HL-60/S4 treated with phorbol 12-myristate 13-acetate at 8.2 ng/mL for 4 days and 3 days (cell line): ENCODE measurements around the gene NRG3.
"Not testable (repeated sequence)": the region's sequence is repeated elsewhere in the genome, so short reads cannot be mapped to it uniquely, and the experiment has no call there.

ENCODE experiments used
- in situ Hi-C: fragments of 300-500 bp; cut with MboI; formaldehyde crosslinking; loops from 2 replicates; pipeline ENCODE4 v1.15.0; 2022; ENCODE audit warnings: low sequenced_read_pairs

Gene NRG3

GRCh38 chr10:82943142-82943541 is 1068.1 kb downstream of the NRG3 start:
- in situ Hi-C loops: no loop called here

DNA sequence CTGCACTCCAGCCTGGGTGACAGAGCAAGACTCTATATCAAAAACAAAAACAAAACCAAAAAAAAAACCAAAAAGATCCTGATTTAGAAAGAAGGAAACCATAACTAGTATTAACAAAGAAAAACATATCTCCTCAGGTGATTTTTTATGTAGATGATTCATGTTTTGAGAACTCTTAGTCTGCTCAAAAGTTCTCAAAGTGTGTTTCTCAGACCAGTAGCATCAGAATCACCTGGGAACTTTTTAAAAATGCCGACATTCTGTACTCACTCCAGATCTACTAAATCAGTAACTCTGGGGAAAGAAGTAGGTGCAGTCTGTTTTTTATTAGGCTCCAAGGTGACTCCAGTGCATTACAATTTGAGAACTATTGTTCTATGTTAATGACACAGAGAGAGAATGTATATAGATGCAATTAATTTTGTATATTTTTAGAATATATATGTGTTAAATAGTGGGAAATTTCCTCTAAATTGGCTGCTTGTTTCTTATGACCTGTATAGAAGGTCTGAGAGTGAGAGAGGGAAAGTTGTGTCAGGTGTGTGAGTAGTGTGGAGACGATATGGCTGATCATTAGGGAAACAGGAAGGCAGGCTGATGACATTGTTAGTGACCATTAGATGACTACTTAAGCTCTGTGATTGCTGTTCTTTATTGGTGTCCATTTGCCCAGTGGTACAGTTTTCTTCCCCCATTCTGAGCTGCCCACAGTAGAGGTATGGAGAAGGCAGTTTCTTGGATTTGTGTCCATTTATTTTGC is 1075.0 kb downstream of the NRG3 start:
- in situ Hi-C loops: no loop called here

DNA sequence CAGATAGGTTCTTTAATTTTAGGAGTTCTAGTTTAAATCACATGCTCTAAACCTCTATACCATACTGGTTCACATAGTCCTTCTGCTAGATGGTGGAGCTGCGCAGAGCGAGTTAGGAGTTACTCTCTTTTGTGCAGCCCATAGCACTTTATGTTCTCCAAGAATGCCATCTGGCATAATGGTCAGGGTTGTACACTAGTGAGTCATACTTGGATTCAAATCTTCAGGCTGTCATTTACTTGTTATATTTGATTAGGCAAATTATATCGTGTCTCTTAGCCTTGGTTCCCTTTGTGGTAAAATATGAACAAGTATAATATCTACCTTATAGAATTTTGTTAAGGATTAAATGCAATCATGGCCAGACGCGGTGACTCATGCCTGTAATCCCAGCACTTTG is 1078.3 kb downstream of the NRG3 start:
- in situ Hi-C loops: no loop called here

- in situ Hi-C loops: no loop called here
These were observed 1078.9 kb downstream of the NRG3 start for GRCh38 chr10:82953909-82954308.

- in situ Hi-C loops: not testable (repeated sequence)
These were observed 1085.5 kb downstream of the NRG3 start for GRCh38 chr10:82960421-82961060.

- in situ Hi-C loops: no loop called here
These were observed 1086.9 kb downstream of the NRG3 start for GRCh38 chr10:82961864-82962263.

DNA sequence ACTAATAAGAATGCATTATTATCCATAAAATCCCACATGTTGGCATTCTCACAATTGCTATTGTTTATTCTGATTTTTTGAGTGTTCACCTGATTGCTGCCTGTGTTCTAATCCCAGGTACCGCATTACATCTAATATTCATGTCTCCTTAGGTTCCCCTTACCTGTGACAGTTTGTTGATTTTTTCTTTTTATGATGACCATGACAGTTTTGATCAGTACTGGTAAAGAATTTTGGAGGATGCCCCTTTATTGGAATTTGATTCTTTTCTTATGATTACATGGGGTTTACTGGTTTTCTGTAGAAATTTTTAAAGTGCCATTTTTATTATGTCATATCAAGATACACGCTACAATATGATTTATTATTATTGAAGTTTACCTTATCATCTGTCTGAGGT is 1091.1 kb downstream of the NRG3 start:
- in situ Hi-C loops: no loop called here

DNA sequence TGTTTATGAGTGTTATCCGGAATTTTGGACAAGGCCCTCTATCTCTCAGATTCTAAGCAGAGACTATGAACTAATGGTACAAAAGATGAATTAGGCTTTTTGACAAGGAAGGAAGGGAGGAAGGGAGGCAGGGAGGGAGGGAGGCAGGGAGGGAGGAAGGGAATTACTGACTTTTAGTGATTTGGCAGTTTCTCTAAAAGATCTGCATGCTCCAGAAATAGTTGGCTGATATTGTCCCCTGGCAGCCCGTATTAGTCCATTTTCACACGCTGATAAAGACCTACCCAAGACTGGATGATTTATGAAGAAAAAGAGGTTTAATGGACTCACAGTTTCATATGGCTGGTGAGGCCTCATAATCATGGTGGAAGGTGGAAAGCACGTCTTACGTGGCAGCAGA is 1093.5 kb downstream of the NRG3 start:
- in situ Hi-C loops: no loop called here

DNA sequence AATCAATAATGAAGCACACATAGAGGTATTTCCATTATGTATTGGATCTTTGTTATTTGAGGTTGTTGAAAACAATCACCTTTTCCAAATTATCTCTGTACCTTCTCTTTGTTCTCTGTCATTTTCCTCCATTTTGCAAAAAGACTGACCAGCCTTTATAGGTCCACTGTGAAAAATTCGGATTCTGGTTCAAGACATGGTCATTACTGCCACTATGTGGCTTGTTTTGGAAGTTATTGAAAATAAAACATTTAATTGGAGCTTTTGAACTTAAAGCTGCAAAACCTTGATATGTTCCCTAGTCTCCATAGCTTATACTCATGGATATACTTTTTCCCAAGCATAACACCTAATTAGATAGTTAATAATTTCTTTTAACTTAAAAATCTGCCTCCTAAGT is 1094.4 kb downstream of the NRG3 start:
- in situ Hi-C loops: no loop called here

- in situ Hi-C loops: no loop called here
These were observed 1105.3 kb downstream of the NRG3 start for GRCh38 chr10:82980321-82980720.

- in situ Hi-C loops: no loop called here
These were observed 1106.2 kb downstream of the NRG3 start for GRCh38 chr10:82981137-82981723.

DNA sequence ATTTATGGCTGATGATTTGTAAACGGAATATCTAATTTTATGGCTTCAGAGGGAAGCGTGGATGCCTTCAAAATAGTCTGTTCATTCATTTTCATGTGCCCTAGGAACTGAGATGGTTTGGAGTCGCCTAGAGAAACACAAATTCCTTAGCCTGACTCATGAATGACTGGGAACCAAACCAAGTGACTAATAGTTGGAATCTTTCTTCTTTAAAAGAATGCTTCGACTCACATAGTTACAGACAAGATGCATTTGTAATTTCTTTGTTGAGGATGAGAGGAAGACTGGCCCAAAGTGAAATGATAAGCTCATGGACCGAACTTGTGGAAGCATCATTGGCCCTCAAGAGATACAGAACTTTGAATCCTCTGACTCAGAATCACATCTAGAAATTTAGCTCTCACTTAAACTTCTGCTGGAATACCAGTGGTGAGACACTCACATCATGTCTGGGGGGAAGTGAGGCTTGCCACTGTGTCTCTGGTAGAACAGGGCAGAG is 1107.2 kb downstream of the NRG3 start:
- in situ Hi-C loops: no loop called here

GRCh38 chr10:82986216-82986615 is 1111.2 kb downstream of the NRG3 start:
- in situ Hi-C loops: no loop called here

GRCh38 chr10:83006479-83006878 is 1131.5 kb downstream of the NRG3 start:
- in situ Hi-C loops: not testable (repeated sequence)

DNA sequence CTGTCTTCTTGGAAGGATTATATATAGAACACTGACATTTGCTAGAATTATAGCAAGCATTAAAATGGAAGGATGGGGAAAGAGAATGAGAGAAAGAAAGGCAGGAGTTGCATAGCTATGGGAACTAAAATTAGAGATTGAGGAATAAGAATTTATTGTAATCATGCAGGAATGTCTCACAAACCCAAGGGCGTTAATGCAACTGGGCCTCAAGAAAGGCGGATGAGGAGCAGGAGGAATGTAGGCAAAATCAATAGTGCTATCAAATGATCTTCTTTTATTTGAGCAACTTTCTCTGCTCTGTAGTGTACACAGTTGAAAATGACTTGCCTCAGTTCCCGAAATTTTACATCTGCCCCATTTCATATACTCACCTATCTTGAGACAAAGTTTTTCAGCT is 1132.5 kb downstream of the NRG3 start:
- in situ Hi-C loops: no loop called here

GRCh38 chr10:83012866-83013265 is 1137.9 kb downstream of the NRG3 start:
- in situ Hi-C loops: no loop called here

GRCh38 chr10:83017076-83017867 is 1142.3 kb downstream of the NRG3 start:
- in situ Hi-C loops: no loop called here

- in situ Hi-C loops: no loop called here
These were observed 1148.7 kb downstream of the NRG3 start for GRCh38 chr10:83023662-83024061.
